Muscle layer of colon (tissue), 2 donors: ENCODE results near the gene MAGI2.
"Not testable (repeated sequence)": the region's sequence is repeated elsewhere in the genome, so short reads cannot be mapped to it uniquely, and the experiment has no call there.

Experiments used
- H3K27ac ChIP-seq: one replicate; pipeline ENCODE4 v1.7.0; 2013; ENCODE audit warnings: low read depth, mild to moderate bottlenecking, low read length, moderate library complexity
- H3K27me3 ChIP-seq, 2 donors: one replicate each; pipeline ENCODE4 v1.7.0; 2013; ENCODE audit warnings: low read length in 2 of 2, mild to moderate bottlenecking in 2 of 2; ENCODE audit not compliant: insufficient read depth in 2 of 2, control insufficient read depth in 1 of 2
- H3K36me3 ChIP-seq: one replicate; pipeline ENCODE4 v1.7.0; 2013; ENCODE audit warnings: mild to moderate bottlenecking, low read length; ENCODE audit not compliant: insufficient read depth
- H3K4me1 ChIP-seq: one replicate; pipeline ENCODE4 v1.7.0; 2013; ENCODE audit warnings: mild to moderate bottlenecking, low read length; ENCODE audit not compliant: insufficient read depth
- H3K4me3 ChIP-seq, 2 donors: one replicate each; pipeline ENCODE4 v1.7.0; 2013; ENCODE audit warnings: low read length in 2 of 2, low read depth in 1 of 2, mild to moderate bottlenecking in 1 of 2, moderate library complexity in 1 of 2
- H3K9ac ChIP-seq: one replicate; pipeline ENCODE4 v1.7.0; 2013; ENCODE audit warnings: low read length
- H3K9me3 ChIP-seq: one replicate; pipeline ENCODE4 v1.7.0; 2013; ENCODE audit warnings: mild to moderate bottlenecking, low read length
- donor health status: abdominal sarcoma.
- donor health status: Adenocarcinoma of cecum.

The MAGI2 gene

DNA sequence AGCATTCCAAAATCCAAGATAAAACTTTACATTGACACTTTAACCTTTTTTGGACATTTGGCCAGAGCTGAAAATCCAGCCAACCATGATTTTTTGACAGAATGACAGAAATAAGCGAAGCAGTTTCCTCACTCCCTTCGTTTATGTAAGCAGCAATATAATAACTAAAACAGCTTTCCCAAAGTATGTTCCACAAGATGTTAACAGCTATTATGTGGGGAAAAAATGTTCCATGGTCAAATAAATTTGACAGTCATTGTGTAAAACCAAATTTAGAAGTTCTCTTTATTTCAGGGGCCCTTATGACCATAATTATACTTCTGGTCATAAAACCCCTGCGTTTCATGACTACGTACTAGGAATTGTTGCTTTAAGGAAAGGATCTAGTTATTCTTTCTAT lies 416.5 kb downstream of the MAGI2 start:
- H3K36me3 ChIP-seq = no peaks in the 10 kb centered on the region
- H3K27me3 ChIP-seq = no peaks in the 10 kb centered on the region
- H3K9ac ChIP-seq = no peak overlapping the region
- H3K4me3 ChIP-seq = no peak overlapping the region
- no peaks in the 10 kb centered on the region for H3K4me1 ChIP-seq
- no peaks in the 10 kb centered on the region for H3K9me3 ChIP-seq
- no peak overlapping the region for H3K27ac ChIP-seq

DNA sequence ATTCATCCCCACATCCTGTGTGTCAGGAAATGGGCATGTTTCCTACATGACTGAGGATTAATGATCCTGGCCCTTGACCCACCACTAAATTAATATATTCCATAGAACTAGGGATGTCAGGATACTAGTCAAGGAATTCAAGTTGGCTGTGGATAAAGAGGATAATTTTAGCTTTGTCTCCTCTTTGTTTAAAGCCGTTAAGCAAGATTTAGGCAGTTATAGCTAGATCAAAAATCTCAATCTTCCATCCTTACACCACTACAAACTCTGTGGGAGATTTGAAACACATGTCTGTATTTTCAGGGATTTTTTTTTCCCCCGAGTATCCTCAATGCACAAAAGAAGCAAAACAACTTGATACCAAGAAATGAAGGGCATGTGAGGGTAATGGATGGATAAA lies 417.1 kb downstream of the MAGI2 start:
- H3K36me3 ChIP-seq = no peaks in the 10 kb centered on the region
- no peaks in the 10 kb centered on the region for H3K27me3 ChIP-seq
- no peaks in the 10 kb centered on the region for H3K9me3 ChIP-seq
- H3K9ac ChIP-seq = no peak overlapping the region
- H3K27ac ChIP-seq = no peak overlapping the region
- no peak overlapping the region for H3K4me3 ChIP-seq
- no peaks in the 10 kb centered on the region for H3K4me1 ChIP-seq

DNA sequence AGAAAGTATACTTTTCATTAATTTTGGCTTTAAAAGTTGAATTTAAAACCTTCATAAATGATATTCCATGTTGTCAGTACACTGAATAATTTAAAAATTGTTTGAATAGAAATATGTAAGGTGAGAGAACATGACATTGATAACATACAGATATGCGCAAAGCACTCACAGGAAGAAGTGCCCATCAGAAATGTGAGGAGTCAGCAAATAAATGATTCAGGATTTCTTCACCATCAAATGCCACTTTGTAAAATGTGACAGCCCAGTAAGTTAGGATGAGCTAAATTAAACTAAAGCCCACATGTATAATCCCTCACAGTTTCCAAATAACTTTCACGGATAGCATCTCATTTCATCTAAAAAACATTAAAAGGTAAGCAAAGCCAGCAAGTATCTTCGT lies 417.6 kb downstream of the MAGI2 start:
- no peak overlapping the region for H3K27ac ChIP-seq
- no peak overlapping the region for H3K9ac ChIP-seq
- no peaks in the 10 kb centered on the region for H3K27me3 ChIP-seq
- no peak overlapping the region for H3K4me3 ChIP-seq
- H3K4me1 ChIP-seq = no peaks in the 10 kb centered on the region
- no peaks in the 10 kb centered on the region for H3K36me3 ChIP-seq
- no peaks in the 10 kb centered on the region for H3K9me3 ChIP-seq

DNA sequence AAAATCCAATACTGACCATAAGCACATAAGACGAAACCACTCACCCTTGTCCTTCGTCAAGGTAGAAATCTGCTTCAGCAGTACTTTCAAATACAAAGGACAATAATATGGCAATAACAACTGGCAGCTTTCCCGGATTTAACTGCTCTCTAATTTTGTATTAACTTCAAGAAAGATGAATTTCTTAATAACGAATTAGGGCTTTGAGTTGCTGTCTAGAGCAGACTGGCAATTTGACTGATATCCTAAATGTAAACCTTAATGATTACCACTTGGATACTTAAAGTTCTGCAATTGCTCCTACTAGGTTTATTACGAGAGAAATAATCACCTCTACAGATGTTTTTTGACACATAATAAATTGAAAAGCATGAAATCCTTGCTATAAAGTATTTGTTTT lies 418.7 kb downstream of the MAGI2 start:
- H3K9ac ChIP-seq = no peak overlapping the region
- no peak overlapping the region for H3K27ac ChIP-seq
- no peak overlapping the region for H3K4me3 ChIP-seq
- no peaks in the 10 kb centered on the region for H3K36me3 ChIP-seq
- H3K27me3 ChIP-seq = no peaks in the 10 kb centered on the region
- H3K9me3 ChIP-seq = no peaks in the 10 kb centered on the region
- no peaks in the 10 kb centered on the region for H3K4me1 ChIP-seq

DNA sequence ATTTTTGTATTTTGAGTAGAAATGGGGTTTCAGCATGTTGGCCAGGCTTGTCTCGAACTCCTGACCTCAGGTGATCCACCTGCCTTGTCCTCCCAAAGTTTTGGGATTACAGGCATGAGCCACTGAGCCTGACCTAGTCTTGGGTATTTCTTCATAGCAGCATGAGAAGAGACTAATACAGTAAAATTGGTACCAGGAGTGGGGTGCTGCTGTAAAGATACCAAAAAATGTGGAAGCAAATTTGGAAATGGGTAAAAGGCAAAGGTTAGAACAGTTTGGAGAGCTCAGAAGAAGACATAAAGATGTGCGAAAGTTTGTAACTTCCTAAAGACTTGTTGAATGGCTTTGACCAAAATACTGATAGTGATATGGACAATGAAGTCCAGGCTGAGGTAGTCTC lies 433.8 kb downstream of the MAGI2 start:
- H3K4me3 ChIP-seq, H3K36me3 ChIP-seq, H3K9me3 ChIP-seq, H3K27ac ChIP-seq, H3K27me3 ChIP-seq, H3K9ac ChIP-seq, H3K4me1 ChIP-seq: not testable (repeated sequence)

DNA sequence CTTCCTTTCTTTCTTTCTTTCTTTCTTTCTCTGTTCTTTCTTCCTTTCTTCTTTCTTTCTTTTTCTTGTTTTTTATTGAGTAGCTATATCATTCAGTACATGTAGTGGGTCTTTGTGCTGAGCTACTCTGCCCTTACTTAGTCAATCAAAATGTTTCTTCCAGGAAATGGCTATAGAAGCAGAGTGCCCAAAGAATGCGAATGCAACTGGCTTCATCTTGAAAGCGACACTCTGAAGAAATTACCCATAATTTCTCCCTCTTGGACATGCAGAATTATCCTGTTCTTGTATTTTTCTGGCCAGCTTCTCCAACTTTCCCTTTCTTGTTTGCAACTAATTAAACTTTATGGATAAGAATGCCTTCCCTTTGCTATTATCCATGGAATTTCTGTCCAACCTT lies 441.5 kb downstream of the MAGI2 start:
- H3K4me3 ChIP-seq = no peak overlapping the region

DNA sequence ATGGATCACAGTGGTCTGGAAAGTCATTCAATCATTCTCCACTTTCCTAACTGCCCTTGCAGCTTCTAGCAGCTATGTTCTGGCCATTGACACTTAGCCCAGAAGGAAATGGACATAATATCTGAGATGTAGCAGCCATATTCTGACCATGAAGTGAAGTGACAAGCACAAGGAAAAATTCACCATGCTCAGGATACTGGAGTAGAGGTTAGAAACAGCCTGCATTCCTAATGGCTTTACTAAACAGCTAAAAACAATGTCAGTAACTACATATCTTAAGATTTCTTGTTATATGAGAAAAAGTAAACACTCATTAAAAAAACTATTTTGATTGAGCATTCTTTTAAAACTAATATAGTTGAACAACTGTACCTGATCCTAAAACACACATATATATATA lies 443.8 kb downstream of the MAGI2 start:
- Histone ChIP-seq H3K4me3 (no peak overlapping the region), H3K27me3 (no peaks in the 10 kb centered on the region), H3K4me1 (no peaks in the 10 kb centered on the region), H3K9ac (no peak overlapping the region), H3K9me3 (no peaks in the 10 kb centered on the region), H3K27ac (no peak overlapping the region), H3K36me3 (no peaks in the 10 kb centered on the region)

More for the DNA sequence above, 441.5 kb downstream of the MAGI2 start:
- Histone ChIP-seq H3K9ac (no peak overlapping the region), H3K27ac (no peak overlapping the region), H3K9me3 (no peaks in the 10 kb centered on the region), H3K27me3 (no peaks in the 10 kb centered on the region), H3K36me3 (no peaks in the 10 kb centered on the region), H3K4me1 (no peaks in the 10 kb centered on the region)

DNA sequence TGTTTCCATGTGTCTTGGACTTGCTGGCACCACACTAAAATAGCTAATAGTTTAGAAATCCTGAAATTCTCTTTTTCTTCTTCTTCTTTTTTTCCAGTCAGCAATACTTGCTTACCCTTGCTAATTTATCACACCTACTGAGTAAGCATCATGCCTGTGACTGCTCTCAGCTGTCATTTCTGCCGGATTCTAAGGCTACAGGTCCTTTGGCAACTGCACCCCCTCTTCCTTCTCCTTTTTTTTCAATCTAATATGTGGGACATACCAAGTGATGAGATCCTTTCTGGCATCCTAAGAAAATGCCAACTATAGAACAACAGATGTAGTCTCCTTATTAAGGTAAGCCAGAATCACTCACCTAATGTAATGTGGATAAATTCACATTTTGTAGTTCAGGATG lies 444.7 kb downstream of the MAGI2 start:
- Histone ChIP-seq H3K4me3 (no peak overlapping the region), H3K36me3 (no peaks in the 10 kb centered on the region), H3K9ac (no peak overlapping the region), H3K27ac (no peak overlapping the region), H3K4me1 (no peaks in the 10 kb centered on the region), H3K27me3 (no peaks in the 10 kb centered on the region), H3K9me3 (no peaks in the 10 kb centered on the region)

DNA sequence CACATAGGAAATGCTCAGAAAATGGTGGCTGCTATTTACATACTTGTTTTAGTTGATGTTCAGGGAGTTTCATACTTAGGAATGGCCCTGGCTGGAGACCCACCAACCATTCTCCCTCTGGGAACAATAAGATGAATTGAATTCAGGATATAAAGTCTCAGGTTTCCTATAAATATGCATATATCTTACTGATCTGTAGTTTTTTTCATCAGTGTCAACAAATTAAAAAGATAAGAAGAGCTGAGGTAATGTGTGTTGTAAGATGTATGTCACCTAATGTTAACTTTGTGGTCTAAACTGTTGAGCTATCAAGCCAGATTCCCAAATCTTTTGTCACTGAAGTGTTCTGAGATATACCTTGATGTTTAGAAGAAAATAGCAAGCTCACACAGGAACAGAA lies 457.5 kb downstream of the MAGI2 start:
- H3K9ac ChIP-seq = no peak overlapping the region
- no peaks in the 10 kb centered on the region for H3K9me3 ChIP-seq
- H3K4me1 ChIP-seq = no peaks in the 10 kb centered on the region
- no peak overlapping the region for H3K27ac ChIP-seq
- H3K36me3 ChIP-seq = no peaks in the 10 kb centered on the region
- no peak overlapping the region for H3K4me3 ChIP-seq
- no peaks in the 10 kb centered on the region for H3K27me3 ChIP-seq

DNA sequence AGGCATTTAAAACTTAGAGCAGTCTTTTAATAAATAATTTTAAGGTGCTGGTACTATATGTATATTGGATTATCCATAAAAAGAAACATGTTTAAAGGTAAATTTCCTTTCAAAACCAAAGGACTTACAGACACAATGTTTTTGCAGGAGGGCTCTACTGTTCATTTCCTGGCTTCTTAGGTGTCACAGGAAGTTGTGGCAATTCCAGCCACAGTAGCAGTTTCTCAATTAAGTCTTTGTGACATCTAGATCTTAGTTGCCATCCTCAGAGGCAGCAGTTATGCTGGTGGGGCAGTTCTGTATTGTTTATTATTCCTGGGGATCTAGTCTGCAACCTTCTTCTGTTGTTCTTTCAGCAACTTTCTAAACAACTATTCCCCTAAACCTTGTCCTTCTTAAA lies 460.1 kb downstream of the MAGI2 start:
- H3K9ac ChIP-seq = no peak overlapping the region
- H3K4me3 ChIP-seq = no peak overlapping the region
- H3K27me3 ChIP-seq = no peaks in the 10 kb centered on the region
- no peak overlapping the region for H3K27ac ChIP-seq
- H3K36me3 ChIP-seq = no peaks in the 10 kb centered on the region
- no peaks in the 10 kb centered on the region for H3K9me3 ChIP-seq
- H3K4me1 ChIP-seq = no peaks in the 10 kb centered on the region

DNA sequence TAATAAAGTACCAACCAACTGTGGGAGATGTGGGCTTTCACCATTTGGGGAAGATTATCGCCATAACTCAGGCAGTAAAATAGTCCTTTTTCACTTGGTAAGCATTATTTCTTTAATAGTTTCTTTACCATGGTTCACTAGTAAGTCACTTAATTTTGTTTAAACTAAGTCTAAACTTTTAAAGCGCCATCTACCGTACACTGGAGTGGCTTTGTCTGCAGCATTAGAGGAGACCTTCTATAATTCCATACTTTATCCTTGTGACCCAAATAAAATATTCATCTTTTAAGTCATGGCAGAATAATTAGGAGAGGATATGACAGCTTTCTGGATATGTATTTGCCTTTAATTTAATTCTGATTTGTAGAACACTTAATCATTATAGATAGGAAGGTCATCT lies 468.0 kb downstream of the MAGI2 start:
- H3K4me3 ChIP-seq = no peak overlapping the region
- no peaks in the 10 kb centered on the region for H3K27me3 ChIP-seq
- no peak overlapping the region for H3K27ac ChIP-seq
- H3K36me3 ChIP-seq = no peaks in the 10 kb centered on the region
- H3K9ac ChIP-seq = no peak overlapping the region
- H3K9me3 ChIP-seq = no peaks in the 10 kb centered on the region
- H3K4me1 ChIP-seq = no peaks in the 10 kb centered on the region

DNA sequence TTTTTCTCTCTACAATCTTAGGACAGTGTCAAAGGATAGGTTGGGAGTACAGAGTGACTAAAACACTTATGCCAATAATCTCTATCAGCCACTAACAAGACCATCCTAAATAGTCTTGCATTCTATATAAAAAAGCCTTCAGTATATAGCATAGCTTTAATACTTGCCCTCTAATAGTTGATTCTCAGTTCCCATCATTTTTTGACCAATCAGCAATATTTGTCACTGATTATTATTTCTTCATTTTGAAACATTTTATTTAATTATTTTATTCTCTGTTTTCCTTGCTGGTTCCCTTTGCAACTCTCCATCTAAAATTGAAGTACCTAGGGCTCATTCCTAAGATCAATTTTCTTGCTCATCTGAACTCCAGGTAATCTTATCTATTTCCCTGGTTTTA lies 470.0 kb downstream of the MAGI2 start:
- no peaks in the 10 kb centered on the region for H3K36me3 ChIP-seq
- H3K4me3 ChIP-seq = no peak overlapping the region
- H3K9me3 ChIP-seq = no peaks in the 10 kb centered on the region
- H3K27ac ChIP-seq = no peak overlapping the region
- H3K9ac ChIP-seq = no peak overlapping the region
- H3K27me3 ChIP-seq = no peaks in the 10 kb centered on the region
- no peaks in the 10 kb centered on the region for H3K4me1 ChIP-seq
